ENCODE data around the gene MGARP.
"Not testable (repeated sequence)": the region's sequence is repeated elsewhere in the genome, so short reads cannot be mapped to it uniquely, and the experiment has no call there.

MGARP gene

DNA sequence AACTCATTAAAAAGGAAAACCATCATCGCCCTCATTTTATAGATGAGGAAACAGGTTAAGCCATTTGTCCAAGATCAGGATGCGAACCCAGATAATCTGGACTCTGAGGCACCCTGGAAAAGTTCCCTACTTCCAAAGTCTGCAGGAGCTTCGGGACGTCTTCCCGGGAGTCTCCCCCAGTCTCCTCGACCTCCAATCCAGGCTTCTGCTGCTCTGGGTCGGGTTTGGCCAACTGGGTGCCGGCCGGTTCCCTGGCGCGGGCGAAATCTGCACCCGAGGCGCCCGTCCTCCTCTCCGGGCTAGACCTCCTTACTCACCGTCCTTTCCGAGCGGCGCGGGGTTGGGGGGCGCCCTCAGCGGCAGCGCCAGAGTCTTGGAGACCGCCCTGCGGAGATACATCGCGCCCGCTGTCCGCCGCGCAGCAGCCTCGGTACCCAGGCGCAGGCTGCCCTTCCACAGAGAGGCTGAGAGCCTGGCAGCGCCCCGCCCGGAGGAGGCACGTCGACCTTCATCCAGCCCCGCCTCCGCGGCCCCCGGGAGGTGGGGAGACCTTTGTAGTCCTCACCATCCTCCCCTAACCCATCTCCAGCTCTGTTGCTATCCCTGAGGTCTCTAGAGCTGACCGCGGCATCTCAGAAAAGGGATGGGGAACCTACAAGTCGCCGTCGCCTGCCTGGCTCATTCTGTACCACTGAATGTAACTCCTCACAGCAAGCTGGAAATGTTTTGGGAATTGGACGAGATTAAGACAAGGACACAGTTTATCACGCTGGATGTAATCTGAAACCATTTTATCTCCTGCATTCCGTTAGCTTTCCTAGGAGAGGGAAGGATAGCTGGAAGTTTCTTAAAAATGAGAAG, at the start of gene MGARP:
MGARP (minus strand) TSS at position 466 of the 861 bp plus-strand sequence; CDS start at position 399, 67 bp downstream.
- peak; percentile 16 for DNase-seq

DNA sequence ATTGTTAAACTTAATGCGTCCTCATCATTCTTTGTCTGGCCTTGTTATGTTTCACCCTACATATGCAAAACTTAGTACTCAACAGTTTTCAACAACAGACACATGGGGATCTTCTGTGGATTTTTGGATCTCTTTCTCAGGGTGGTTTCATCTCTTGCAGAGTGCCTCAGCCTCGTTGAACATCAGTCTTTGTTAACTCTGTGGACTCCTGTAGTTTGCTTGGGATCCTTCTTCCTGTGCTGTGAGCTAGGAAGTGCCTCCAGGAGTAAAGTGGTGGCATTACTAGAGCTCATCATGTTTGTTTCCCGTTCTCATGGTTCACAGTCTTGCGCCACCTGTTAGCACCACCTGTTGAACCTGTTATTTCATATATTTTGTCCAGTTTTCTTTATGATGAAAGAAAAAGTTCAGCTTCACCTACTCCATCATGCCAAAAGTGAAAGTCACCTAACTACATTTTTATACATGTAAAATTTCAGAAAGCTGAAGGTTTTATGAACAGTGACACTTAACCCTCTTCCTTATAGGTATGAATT, 49.7 kb upstream of the MGARP start:
- DNase-seq: no peak

DNA sequence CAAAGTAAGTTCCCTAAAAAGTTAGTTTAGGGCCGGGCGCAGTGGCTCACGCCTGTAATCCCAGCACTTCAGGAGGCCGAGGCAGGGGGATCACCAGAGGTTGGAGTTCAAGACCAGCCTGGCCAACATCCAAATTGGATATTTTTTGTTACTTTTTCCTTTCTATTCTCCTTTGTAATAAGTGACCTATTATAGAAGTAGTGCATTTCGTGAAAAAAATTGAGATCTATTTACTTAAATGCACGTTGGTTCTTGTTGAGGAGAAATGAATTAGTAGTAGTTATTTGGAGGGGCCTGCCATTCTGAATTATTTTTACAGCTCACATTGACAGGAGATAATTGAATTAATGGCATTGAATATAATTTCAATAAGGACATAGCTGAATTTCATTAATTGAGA, 44.6 kb upstream of the MGARP start:
- DNase-seq: no peak

DNA sequence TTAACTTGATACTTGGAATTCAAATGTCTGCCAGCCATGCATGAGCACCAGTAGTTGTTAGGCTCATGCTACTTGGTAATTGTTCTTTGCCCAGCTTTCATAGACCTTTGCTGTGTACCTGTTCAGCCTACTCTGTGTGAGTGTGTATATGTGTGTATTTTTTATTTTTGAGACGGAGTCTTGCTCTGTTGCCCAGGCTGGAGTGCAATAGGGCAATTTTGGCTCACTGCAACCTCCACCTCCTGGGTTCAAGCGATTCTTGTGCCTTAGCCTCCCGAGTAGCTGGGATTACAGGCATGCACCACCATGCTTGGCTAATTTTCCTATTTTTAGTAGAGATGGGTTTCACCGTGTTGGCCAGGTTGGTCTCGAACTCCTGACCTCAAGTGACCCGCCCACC, 42.5 kb upstream of the MGARP start:
- not testable (repeated sequence) for DNase-seq

DNA sequence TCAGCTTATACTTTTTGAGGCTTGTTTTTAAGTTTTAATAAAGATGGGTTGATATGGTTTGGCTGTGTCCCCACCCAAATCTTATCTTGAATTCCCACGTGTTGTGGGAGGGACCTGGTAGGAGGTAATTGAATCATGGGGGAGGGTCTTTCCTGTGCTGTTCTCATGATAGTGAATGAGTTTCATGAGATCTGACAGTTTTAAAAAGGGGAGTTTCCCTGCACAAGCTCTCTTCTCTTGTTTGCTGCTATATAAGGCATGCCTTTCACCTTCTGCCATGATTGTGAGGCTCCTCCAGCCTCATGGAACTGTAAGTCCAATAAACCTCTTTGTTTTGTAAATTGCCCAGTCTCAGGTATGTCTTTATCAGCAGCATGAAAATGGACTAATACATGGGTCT, 42.0 kb upstream of the MGARP start:
- not testable (repeated sequence) for DNase-seq

DNA sequence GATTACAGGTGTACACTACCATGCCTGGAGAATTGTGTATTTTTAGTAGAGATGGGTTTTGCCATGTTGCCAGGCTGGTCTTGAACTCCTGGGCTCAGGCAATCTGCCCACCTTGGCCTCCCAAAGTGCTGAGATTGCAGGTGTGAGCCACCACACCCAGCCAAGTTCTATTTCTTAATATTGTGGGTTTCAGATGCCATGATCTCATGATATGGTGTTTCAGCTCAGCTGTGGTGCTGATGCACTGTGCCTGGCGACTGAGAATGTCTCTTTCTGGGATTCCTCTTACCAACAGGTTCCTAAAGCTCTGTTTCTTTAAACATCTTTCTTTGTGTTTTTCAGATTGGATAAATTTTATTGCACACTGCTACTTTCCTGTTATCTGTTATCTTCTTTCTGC, 39.5 kb upstream of the MGARP start:
- no peak for DNase-seq

DNA sequence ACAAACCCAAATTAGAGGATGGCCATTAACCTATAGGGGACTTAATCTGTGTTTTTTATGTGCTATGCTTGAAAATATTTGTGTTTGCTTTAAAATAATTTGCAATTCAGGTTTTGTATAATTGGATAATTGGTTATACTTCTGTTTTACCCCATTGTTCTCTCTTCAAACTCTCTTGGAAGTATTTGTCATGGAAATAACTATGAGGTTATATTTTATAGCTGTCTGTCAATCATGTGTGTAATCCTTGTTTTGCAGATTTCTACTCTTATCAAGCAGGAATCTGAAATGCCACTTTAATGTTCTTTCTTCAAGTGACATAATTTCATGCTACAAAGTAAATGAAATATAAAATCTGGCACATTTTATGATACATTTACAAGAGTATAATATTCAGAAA, 37.6 kb upstream of the MGARP start:
- DNase-seq: no peak

DNA sequence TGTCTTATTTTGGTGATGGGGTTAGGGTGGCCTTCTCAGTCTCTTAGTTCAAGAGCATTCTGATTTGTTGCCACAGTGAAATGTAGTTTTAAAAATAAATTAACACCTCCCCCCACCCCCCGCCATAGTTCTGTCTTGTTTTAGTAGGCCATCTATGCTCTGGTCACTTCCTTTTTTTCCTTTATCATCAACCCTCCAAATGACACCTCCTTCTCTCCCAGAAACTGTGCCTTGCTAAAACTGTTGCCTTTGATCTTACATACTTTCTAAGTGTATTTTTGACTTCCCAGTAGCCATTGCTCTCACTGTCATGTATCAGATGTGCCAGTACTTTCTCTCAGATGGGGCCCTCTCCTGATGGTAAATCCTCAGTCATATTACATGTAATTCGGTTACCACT, 36.7 kb upstream of the MGARP start:
- no peak for DNase-seq

DNA sequence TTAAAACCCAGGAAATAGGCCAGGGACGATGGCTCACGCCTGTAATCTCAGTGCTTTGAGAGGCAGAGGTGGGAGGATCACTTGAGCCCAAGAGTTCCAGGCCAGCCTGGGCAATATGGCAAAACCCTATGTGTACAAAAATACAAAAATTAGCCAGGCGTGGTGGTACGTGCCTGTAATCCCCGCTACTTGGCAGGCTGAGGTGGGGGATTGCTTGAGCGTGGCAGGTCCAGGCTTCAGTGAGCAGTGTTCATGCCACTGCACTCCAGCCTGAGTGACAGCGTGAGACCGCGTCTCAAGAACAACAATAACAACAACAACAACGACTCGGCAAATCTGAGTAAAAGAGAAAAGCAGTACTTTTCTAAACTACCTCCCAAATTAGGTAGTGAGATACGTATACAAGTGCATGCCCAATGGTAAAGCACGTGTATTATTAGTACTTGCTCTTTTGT, 35.2 kb upstream of the MGARP start:
- no peak for DNase-seq

DNA sequence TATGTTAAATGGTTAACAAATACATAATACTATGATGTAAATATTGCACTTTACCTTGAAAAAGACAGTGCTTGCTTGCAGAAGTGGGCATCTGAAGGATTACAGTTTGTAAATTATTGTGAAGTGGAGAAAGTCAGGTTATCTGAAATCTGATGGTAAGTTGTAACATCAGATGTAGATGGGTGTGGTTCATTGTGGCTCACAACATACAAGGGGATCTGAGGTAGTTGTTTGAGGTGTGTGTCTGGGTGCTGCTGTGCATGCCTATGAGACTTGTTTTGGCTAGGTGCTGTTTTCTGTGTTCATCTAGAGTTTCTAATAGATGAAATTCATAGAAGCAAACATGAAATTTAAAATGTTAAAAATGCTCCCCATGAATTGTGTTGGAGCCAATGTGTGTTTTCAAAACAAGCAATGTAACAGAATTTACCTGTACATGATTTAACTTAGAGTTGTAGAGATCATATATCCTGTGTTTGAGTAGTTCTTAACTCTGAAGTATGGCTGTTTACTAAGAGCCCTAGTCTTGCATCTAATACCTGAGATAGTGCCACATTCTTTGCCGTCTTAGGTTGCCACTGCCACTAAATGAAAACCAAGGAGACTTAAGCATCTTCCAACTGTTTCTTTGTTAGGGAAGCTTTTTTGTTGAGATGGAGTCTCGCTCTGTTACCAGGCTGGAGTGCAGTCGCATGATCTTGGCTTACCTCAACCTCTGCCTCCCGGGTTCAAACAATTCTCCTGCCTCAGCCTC, 34.2 kb upstream of the MGARP start:
- DNase-seq: no peak

DNA sequence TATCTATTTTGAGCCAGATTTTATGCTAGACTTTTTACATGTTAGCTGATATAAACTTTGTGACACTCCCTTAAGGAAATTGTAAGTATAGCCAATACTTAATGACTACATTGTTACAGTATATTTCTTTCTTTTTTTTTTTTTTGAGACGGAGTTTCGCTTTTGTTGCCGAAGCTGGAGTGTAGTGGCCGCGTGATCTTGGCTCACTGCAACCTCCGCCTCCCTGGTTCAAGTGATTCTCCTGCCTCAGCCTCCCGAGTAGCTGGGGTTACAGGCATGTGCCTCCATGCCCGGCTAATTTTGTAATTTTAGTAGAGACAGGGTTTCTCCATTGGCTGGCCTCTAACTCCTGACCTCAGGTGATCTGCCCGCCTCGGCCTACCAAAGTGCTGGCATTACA, 33.4 kb upstream of the MGARP start:
- DNase-seq: not testable (repeated sequence)

DNA sequence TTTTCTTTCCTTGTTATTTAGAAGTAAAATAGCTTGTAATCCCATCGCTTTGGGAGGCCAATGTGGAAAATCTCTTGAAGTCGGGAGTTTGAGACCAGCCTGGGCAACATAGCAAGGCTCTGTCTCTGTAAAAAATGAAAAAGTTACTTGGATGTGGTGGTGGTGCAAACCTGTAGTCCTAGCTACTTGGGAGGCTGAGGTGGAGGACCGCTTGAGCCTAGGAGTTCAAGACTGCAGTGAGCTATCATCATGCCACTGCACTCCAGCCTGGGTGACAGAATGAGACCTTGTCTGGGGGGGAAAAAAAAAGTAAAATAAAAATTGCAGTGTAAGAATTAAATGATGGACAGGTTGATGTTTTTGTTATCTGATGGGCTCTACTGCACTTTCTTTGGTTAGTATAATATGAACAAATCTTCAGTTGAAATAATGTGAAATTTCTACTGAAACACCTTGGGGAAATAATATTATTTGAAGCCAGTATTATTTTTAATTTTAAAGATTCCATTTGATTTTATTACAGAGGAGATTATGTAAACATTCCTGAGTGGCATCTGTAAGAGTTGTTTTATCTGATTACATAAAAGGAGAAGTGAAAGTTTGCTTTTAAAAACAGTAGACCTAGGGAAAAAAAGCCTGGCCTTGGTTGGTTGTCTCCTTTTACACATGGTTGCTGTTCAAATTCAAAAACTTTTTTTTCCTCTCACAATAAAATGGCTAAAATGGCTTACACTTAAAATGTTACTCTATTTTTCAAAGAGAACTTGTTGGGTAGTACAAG, 32.7 kb upstream of the MGARP start:
- DNase-seq: no peak

DNA sequence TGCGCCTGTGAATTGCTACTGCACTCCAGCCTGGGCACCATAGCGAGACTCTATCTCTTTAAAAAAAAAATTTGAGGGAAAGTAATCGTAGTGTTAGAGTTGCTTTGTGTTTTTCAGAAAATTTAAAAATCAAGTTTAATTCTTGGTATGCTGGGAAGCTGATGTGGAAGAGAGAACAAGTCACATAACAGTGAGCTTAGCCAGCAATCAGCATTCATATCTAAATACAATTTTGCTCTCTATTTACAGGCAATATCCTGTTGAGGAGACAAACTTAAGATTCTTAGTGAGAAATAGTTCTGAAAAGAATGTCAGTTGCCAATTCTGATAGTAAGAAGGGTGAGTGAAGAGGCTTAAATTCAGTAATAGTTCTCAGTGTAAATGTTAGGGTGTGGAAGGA, 31.9 kb upstream of the MGARP start:
- DNase-seq: no peak

DNA sequence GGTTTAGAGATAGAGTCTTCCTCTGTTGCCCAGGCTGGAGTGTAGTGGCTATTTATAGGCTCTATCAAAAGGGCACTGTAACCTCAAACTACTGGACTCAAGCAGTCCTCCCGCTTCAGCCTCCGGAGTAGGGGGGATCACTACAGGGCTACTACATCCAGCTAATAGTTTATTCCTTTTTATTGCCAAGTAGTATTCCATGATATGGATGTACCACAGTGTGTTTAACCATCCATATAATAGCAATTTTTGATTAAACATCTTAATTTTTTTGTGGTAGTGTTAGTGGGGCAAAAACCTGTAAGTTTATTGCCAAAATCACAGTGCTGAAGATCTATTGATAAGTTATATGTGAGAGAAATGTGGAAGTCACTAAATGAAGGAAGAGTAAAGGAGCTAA, 24.9 kb upstream of the MGARP start:
- DNase-seq: no peak

DNA sequence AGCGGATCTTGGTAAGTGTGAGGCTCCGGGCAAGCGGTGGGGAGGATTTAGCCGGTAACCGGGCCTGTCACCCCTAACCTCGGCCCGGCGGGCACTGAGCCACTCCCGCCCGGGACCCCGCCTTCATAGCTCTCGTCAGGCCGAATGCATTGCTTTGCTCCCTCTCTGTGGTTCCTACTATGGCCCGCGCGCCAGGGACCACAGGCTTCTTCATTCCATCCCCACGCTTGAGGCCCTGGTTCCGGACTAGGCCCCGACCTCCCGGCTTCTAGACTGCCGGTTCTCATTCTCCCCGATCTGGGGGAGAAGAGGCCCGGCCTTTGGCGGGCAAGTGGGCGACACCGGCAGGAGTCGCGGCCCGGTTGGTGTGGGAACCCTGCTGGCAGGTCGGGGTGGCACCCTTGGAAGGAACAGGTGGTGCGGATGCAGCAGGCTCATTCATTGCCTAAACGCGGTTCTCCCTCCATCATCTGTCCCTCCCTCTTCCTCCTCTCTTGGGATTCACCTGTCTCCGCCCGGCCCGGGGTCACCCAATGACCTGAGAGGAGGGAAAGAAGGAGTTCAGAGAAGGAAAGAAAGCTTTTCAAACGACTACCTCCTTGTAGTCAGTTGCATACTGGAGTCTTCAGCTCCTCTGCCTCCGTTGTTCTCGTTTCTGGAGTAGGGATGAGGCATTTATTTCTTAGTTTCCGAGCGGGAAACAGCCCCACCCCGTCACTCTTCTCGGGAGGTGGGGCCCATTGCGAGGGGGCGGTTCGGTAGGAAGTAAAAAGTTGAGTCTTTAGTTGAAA, 22.0 kb upstream of the MGARP start, which contains the start of gene NDUFC1:
NDUFC1 (minus strand) TSS at position 657 of the 791 bp plus-strand sequence. CDS start 6,679 bp downstream, outside the sequence.
- peak; percentile 50 for DNase-seq

DNA sequence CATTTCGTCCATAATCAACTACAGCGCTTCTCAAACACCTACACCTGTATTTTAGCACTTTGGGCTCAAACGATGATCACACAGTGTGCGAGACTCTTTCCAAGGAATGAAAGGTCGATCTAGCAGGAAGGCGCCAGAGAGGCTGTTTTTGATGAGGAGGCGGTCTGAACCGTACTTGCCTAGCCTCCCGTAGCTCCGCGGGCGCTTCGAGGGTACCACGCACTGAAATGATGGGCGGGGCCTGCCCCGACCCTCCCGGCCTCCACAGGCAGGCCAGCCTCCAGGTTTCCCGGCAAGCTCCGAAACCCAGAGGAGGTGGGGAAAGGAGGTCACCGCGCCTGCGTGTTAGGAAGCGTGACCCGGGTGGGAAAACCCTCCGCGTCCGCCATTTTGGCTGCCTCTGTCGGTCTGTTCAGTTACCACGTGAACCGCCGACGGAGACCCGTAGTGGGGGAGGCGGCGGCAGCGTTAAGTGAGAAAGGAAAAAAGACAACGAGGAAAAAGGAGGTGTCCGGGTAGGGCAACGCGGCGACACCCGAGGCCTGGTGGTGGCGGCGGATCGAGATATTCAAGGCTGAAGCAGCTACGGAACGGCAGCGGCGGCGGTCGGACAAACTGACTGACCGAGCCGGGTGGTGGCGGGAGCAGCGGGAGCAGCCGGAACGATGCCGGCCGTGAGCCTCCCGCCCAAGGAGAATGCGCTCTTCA, 21.2 kb upstream of the MGARP start, which contains the start of gene NAA15:
NAA15 (plus strand) TSS at position 393 of the 708 bp plus-strand sequence; CDS start at position 666, 273 bp downstream.
- DNase-seq: peak; percentile 98

DNA sequence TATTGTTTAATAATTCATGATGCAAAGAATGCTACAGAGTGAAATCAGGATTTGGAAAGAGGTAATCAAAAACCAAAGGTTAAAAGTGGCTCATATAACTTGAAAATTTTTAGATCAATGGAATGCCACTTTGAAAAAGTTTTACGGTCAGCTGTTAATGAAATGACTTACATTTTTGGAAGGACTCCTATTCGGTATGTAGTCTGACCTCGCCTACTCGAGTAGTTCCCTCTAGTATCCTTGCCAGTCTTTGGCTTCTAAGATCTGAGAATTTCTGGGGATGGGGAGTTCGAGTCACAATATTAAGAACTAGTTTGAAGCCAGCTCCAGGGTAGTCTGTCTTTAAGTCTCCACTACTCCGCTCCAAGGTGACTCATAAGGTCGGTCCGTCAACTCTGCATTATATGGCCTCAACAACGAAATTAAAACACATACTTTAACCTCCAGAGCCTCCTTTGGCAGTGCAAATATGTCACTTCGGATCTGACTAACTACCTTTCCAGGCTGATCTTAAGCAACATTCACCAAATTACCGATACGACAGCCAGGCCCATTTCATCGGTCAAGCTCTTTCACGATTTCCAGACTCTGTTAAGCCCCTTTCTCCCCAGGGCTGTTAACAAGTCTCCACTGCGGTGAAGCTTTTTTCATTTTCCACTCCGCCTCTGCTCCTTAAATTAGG, 20.5 kb upstream of the MGARP start:
- DNase-seq: peak; percentile 52

DNA sequence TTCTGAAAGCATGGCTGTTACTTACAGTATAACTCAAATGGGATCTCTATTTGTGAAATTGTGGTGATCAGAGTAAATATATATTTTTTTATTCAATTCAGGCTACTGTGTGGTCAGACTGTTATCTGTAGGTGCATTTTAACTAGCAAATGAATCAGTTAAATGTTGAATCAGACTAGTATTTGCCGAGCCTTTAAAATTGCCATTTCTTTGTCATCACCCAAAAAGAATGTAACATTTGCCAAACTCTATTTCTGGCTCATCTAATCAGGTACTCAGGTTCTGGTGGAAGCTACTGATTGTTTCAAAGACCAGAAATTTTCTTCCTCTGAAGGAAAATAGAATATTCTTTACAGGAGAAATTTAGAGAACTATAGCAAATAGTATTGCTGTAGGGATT, 19.5 kb upstream of the MGARP start:
- DNase-seq: no peak

DNA sequence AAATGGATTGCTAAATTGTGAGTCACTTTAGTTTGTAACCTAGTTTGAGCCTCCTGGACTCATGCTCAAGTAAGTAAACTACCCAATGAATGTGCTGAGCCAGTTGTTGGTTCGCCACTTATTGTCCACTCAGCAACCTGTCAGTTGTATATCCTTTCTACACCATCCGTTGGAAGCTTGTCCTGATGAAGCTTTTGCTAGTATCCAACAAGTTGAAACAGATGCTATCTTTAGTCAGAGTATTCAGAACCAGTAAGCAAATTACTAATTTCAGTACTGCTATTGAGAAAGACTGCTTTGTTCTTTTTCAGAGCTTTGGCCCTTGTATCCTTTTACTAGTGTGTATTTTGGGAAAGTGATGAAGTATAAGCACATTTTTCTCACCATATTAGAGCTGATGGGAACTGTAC, 17.0 kb upstream of the MGARP start:
- DNase-seq: no peak

DNA sequence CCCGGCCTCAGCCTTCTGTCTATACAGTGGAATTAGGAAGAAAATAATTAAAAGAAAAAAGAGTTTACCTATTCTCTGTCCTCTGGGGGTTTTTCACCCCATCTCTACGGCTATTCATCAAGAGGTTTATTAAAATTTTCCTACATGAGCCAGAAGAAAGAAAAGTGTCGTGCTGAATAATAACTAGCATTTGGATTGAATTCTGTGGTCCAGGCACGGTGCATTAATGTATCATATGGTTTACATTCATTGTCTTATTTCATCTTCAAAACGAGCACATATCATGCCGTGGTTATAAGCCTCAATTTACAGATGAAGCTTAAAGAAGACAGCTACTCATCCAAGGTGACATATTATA, 15.9 kb upstream of the MGARP start:
- no peak for DNase-seq
